ENCODE data around the gene AFAP1L2.

AFAP1L2 gene

DNA sequence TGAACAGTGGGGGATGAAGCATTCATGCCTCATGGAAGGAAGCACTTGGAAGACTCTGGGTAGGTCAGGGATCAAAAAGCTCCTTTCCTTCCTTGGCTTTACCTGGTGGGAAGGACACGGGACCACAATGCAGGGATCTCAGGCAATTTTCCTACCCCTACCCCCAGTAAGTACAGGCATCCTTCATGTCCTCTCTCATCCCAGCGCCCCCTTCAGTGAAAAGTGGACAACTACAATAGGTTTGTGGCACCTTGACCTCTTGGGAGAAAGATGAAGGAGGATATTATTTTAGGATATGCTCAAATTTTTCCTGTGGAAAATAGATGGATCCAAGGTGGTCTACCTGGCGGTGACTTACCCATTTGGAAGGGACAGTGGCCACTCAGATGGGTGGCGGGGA, 16.5 kb downstream of the AFAP1L2 start:
- peak; percentile 60 for DNase-seq (ENCODE audit: low spot score)

DNA sequence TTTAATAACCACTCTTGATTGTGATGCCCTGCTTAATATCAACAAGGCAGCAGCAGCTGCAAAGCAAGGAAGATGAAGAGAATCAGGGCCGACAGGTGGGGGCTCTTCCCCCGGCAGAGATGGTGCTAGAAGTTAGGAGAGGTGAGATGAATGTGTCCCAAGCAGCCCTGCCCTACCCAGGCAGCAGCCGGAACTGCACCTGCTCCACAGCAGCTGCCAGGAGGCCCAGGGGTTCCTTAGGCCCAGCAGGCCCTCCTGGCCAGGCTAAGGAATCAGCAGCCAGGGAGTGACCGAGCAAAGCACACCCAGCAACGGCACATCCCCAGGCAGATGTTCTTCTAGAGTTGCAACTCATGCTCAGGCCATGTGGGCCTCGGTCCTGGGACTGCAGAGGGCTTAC, 17.9 kb downstream of the AFAP1L2 start:
- DNase-seq (ENCODE audit: low spot score), result peak; percentile 63

DNA sequence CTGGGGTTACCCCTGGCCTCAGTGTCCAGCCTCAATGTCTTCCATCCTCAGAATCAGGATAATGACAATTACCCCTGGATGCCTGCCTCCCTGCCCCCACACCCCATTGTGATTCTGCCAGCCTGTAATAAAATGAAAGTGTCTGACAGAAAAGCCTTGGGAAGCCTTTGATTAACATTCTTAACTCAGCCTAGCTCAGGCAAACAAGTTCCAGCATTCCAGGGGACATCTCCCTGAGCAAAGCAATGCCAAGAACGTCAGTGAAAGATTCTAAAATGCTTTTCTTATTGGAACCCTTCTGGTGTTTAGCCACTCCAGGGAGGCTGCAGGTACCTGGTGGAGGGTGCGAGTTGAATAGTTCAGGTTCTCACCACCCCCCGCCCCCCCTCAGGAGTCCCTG, 18.7 kb downstream of the AFAP1L2 start:
- DNase-seq (ENCODE audit: low spot score), result no peak

DNA sequence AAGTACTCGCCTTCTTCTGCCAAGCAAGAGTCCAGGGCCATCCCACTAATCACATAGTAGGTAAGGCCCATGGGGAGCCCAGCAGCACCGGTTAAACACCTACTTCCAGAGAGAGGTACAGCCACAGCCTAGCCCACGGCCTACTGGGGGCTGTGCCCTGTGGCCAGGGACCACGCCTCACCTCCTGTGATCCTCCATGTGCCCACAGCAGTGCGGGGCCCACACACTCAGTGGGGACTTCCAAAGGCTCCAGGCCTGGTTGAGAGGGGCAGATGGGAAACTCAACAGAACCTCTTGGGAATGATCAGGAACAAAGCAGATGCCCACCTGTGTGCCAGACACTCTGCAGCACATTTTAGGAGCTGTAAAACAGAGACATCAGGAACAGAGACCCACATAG, 19.7 kb downstream of the AFAP1L2 start:
- DNase-seq (ENCODE audit: low spot score), result no peak

DNA sequence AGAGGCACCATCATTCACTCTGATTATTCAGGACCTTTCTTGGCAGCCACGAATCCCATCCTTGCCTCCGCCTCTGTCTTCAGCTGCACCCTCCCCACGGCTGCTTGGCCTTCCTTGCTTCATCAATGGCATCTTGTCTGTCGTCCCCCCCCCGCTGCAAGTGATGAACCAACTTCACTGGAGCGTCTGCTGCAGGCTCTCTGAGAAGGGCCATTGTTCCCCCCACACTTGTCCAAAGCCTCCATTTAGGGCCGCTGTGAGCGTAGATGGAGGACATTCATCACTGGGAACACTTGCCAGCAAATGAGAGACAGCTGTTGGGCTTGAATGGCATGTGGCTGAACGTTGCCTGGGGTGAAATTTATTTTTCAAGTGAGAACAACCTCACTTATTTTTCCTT, 20.1 kb downstream of the AFAP1L2 start:
- DNase-seq (ENCODE audit: low spot score), result no peak

DNA sequence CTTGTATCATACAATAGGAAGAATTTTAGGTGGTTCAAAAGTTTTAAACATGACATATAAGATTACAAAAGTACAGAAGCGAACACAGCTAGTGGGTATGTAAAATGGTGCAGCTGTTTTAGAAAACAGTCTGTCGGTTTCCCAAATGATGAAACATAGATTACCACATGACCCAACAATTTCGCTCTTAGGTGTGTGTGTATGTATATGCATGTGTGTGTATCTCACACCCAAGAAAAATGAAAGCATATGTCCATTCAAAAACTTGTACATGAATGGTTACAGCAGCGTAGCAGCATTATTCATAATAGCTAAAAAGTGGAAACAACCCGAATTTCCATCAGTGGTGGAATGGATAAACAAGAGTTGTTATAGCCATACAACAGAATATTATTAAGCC, 23.5 kb downstream of the AFAP1L2 start:
- no peak for DNase-seq (ENCODE audit: low spot score)

DNA sequence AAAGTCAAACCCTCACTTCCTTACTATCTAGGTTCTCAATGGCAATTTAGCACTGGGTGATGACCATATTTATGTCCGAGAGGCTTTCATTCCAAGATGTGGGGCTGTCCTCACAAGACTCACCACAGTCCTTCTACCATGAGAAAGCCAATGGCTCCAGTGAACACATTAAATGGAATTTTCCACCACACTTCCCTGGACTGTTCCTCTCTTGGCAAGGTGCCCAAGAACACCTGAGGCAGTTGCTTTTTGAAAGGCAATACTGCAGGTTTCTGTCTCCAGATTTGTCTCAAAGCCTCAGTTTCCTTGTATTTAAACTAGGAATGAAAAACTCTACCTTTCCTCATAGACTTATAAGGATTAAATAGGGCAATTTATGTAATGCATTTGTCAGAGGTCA, 24.2 kb downstream of the AFAP1L2 start:
- DNase-seq (ENCODE audit: low spot score), result no peak

DNA sequence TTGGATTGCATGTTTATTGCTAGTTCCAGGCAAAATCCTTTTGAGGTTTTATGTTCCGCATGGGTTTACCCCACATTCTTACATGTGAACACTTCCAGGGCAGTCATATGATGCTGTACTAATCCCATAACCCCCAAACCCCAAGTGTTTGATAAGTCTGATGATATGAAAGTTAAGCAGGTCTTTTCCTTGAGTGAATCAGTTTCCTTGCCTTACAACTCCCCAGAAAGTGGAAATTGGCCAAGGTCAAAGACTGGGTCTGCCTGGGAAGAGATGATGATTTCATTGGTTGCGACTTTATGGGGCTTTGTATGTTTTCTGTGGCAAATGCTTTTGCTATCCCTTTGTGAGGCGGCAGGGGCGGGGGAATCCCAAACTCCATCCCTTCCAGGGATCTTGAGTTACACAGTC, 24.7 kb downstream of the AFAP1L2 start:
- DNase-seq (ENCODE audit: low spot score), result no peak

DNA sequence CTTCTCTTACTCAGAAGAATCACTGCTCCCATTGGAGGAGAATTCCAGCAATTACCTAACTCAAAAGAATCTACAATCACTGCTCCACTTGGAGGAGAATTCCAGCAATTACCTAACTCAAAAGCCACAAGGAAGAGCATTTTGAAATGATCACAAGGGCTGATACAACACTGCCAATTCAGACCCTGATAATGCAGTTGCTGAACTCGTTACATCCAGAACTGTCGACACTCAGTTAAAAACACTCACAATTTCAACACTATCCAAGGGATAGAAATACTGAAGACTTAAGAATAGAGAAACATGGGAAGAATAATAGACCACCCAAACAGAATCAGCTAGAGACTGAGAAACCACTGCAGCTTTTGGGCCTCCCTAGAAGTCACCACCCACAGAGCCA, 27.8 kb downstream of the AFAP1L2 start:
- no peak for DNase-seq (ENCODE audit: low spot score)

DNA sequence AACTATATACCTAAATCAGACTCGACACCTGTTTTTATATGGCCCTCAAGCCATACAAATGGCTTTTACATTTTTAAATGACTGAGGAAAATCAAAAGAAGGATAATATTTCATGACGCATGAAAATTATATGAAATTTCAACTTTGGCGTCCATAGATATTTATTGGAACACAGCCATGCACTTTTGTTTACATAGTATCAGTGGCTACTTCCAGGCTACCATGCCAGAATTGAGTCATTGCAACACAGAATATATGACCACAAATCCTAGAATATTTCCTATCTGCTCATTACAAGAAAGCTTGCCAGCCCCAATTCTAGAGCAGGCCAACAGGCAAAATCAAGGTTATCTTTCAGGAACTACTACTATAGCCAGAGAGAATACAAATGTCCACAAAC, 29.3 kb downstream of the AFAP1L2 start:
- DNase-seq (ENCODE audit: low spot score), result no peak

DNA sequence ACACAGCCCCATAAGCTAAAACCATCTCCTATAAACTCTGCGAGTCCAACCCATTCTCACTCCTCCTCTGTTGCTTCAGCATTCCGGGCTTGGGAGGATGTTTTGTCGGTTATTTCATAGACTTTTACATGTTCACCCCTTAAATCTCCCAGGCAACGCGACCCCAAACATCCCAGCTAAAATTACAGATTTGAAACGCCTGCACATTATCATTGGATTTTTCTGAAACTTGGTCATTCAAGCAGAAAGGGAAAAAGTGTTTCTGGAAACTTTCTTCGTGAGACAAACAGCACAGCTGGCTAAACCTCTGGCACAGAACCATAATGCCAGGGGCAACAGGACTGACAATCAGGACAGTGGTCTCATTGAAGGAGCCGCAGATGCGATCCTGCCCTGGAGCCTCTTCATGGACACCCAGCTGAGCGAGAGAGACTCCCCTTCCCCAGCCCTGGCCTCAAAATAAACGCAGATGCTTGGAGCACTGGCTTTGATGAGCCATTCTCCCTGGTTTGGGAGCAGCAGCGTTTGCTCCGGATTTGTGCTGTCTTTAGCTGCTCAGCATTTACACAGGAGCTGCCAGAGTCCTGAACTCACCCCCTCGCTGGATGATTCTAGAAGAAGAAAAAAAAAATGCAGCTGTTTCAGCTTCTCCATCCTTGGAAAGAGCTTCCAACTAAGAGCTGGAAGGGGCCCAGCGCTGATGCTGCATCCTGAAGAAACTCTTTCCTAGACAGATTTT, 30.1 kb downstream of the AFAP1L2 start:
- DNase-seq (ENCODE audit: low spot score), result no peak

DNA sequence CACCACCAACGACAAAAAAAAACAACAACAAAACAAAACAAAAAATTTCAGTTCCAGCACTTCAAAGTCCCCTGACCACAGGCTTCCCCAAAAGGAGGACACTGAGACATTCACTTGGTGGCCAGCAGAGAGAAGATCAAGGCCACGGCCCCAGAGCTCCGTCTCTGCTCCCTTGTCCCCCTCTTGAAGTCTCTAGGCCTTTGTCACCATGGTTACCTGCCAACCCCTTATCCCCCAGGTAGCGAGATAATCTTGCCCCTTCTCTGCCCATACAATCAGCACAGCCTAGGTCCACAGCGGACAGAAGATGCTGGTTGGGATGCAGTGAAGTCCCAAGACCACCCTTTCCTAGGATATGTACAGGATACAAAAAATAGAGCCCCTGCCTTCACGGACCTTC, 30.7 kb downstream of the AFAP1L2 start:
- no peak for DNase-seq (ENCODE audit: low spot score)

DNA sequence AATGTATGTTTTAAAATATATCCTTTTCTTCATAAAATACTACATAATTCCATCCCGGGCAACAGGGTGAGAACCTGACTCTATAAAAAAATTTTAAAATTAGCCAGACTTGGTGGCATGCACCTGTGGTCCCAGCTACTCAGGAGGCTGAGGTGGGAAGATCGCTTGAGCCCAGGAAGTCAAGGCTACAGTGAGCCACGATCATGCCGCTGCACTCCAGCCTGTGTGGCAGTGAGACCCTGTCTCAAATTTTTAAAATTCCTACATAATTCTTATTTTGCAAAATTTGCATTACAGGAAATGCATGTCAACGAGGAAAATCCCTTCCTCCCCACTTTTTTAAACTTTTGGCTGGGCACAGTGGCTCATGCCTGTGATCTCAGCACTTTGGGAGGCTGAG, 31.3 kb downstream of the AFAP1L2 start:
- DNase-seq (ENCODE audit: low spot score), result no peak

DNA sequence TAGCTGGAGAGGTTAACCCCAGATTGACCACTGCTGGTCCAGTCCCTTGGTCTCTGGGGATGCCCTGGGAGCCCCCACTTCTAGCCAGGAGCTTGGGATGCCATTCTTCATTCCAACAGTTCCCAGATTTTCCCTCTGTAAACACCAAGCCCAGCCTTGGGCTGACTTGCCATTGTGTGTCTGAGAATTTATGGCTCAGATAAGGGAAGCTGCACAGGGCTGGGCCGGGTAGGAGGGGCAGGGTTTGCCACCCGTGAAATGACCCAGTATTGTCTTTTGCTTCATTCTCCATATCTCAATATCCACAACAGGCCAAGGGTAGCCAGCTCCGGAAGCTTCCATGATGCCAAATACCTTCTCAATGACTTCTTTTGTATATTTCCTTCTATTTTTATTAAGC, 32.1 kb downstream of the AFAP1L2 start:
- no peak for DNase-seq (ENCODE audit: low spot score)

DNA sequence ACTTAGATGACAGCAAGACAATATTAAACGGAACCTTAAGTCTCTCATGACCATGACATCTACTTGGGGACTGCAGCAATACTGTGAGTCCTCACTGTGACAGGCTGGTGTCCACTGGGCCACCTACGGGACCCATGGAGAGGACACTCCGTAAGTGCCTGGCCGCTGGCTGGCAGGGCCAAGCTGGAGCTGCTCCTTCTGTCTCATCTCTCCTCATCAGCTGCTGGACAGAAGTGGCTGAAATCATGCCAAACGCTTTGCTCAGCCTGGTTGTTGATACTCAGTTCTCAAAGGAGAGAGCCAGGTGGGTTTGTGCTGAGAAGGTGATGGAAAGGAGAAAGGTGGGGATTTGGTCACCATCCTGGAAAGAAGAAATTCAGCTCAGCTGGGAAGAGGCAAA, 33.3 kb downstream of the AFAP1L2 start:
- no peak for DNase-seq (ENCODE audit: low spot score)

DNA sequence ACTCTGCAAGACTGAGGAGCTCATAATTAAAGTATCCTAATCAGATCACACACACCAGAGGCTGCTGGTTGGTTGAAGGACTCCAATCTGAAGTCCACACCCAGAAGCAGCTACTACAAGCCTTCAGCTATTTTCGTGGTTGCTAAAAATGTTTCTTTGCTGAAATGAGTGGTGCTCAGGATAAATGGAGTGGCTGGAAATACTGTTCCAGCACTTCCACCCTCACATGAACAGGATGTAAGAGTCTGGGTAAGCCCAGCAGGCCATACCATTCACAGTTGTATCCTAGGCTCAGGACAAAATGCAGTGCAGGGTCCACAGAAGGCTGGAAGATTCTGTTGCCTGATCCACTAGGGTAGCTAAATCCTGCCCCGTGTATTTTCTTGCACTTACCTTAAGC, 34.1 kb downstream of the AFAP1L2 start:
- DNase-seq (ENCODE audit: low spot score), result no peak

DNA sequence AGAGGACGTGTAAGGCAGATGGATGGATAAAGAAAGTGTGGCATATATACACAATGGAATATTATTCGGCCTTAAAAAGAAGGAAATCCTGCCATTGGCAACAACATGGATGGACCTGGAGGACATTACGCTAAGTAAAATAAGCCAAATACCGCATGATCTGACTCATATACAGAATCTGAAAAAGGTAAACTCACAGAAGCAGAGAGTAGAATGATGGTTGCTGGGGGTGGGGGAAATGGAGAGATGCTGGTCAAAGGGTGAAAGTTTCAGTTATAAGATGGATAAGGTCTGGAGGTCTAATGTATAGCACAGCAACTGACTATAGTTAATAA, 36.3 kb downstream of the AFAP1L2 start:
- no peak for DNase-seq (ENCODE audit: low spot score)

DNA sequence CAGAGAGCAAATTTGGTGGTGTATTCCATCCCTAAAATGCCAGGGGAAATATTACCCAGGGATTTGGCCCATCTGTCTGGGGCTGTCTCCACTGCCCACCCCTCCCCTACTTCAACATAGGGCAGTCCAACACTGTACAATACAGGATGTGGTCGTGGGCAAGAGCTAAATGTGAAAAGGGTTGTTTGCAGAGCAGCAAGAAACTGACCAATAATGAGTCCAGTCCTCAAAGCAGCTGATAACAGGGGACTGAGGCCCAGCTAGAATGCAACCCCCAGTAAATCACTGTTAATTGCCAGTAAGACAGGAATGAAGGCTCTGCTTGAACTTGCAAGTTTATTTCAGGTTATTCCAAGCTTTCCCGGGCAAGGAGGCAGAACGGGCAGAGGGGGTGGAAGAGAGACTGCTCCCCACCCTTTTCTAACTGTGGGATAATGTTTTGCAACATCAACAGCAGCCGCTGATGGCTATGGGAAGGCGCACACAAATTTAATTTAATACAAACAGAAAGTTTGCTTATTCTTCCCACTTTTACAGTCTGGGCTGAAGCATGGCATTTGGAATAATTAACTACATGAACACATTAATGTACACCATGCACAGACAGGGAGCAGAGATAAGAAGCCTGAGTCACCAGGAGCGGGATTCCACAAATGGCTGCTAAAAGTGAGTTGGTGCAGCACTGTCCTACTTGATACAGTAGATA, 36.8 kb downstream of the AFAP1L2 start:
- no peak for DNase-seq (ENCODE audit: low spot score)

DNA sequence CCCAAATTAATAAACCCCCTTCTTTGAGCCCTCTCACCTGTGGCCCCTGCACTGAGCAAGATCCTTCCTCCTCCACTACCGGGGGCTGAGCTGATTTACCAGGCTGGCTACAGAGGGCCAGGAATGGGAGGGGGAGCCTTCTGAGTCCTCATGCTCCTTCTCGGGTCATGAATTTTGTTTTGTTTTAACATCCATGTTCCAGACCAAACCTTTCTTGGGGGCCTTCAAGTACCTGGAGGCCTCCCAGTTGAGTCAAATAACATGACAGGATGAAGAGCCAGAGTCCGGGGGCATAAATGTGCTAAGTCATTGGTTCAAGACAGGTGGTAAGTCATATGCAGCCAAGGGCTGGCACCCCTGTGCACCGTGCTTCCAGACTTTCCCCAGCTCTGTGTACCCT, 39.6 kb downstream of the AFAP1L2 start:
- DNase-seq (ENCODE audit: low spot score), result no peak

DNA sequence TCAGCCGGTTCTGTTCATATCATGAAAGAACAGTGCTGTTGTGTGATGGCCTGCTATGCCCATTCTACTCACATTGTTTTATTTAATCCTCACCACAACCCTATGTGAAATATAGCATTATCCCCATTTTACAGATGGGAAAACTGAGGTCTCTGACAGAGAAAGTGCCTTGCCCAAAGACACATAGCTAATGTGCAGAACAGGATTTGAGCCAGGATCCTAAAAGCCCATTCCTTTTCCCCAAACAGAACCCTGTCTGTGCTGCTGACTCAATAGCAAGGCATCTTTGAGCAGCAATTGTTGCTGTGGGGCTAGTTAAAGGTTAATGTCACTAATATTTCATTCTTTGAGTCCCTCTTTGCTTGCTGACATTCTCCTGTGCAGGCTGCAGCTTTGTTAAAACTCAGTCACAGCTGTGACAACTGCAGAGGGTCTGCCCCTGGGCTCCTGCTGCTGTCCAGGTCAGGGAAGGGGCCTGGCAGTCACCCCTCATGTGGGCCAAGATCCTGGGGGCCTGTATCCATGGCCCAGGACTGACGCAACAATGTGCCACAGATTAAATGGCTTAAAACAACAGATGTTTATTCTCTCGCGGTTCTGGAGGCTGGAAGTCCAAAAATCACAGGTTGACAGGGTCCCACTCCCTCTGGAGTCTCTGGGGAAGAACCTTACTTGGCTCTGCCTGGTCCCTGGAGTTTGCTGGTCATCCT, 40.4 kb downstream of the AFAP1L2 start:
- no peak for DNase-seq (ENCODE audit: low spot score)

DNA sequence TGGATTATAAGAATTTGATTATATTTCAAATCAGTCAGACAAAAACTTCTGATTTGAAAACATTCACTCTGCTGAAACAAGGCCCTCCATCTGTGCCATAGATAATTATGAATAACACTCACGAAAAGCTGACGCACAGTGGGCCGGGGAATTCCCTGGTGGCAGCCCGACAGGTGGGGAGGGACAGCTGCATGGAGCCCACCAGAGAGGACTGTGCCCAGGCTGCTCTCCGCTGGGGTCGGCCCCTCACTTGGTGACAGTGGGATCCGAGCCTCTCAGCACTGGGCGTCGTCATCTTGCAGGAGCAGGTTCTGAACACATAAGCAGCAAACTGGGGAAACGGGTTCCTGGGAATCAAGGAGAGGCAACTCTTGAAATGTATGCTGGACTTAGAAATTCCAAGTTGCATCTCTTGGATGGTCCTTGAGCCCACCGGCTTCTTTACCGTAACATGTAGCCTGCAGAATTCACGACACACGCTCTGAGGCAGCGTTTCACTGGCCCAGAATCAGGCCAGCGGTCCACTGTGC, 41.4 kb downstream of the AFAP1L2 start:
- DNase-seq (ENCODE audit: low spot score), result no peak

DNA sequence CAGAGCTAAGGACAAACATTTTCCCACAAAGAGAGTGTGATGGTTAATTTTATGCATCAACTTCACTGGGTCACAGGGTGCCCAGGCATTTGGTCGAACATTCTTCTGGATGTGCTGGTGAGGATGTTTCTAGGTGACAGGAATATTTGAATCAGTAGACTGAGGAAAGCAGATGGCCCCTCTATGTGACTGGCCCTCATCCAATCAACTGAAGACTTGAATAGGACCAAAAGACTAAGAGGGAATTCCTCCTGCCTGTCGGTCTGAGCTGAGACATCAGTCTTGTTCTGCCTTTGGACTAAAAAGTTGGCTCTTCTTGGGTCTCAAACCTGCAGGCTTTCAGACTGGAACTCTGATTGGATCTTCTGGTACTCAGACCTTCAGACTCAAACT, 44.4 kb downstream of the AFAP1L2 start:
- no peak for DNase-seq (ENCODE audit: low spot score)

Measured in iPS-NIHi11 (cell line).